Activated T-helper 9 cell treated with anti-CD3 and anti-CD28 coated beads, Interleukin-2, amount 50 U/mL, for 16 hours (primary cell): ENCODE data around the gene GDNF.
"Not testable (repeated sequence)": the region's sequence is repeated elsewhere in the genome, so short reads cannot be mapped to it uniquely, and the experiment has no call there.

Experiments
- DNase-seq: peaks from one replicate; pipeline ENCODE4 v3.0.0-alpha.2; 2020; ENCODE audit warnings: low read depth

The GDNF gene

GRCh38 chr5:37781409-37781808, 58.4 kb downstream of the GDNF start:
- not testable (repeated sequence) for DNase-seq

- DNase-seq: no peak
Measured at GRCh38 chr5:37777432-37778130, 62.3 kb downstream of the GDNF start.

GRCh38 chr5:37776826-37777225, 63.0 kb downstream of the GDNF start:
- DNase-seq: no peak

- no peak for DNase-seq
Measured at GRCh38 chr5:37774912-37775483, 64.8 kb downstream of the GDNF start.

GRCh38 chr5:37773809-37774208, 66.0 kb downstream of the GDNF start:
- no peak for DNase-seq

GRCh38 chr5:37772255-37772654, 67.6 kb downstream of the GDNF start:
- no peak for DNase-seq

GRCh38 chr5:37771731-37772130, 68.1 kb downstream of the GDNF start:
- DNase-seq: no peak

- DNase-seq: no peak
Measured at GRCh38 chr5:37771203-37771611, 68.6 kb downstream of the GDNF start.

- no peak for DNase-seq
Measured at GRCh38 chr5:37770786-37771185, 69.1 kb downstream of the GDNF start.

- no peak for DNase-seq
Measured at GRCh38 chr5:37769840-37770239, 70.0 kb downstream of the GDNF start.

- DNase-seq: no peak
Measured at GRCh38 chr5:37769108-37769507, 70.7 kb downstream of the GDNF start.

GRCh38 chr5:37768371-37768770, 71.5 kb downstream of the GDNF start:
- DNase-seq: no peak

- DNase-seq: no peak
Measured at GRCh38 chr5:37767961-37768360, 71.9 kb downstream of the GDNF start.

GRCh38 chr5:37767251-37767650, 72.6 kb downstream of the GDNF start:
- DNase-seq: no peak
